Psoas muscle (tissue), 8 donors: ENCODE data around the gene NOL3. TPM values are rescaled to one million over a fixed set of nuclear protein-coding genes. Genes with fewer than 3 reads are reported as not detected.

Experiments used
- ATAC-seq, 4 donors: fragments of 200-7000 bp; cut with Tn5 transposase; one replicate each; pipeline ENCODE4 v1.9.1; 2020; ENCODE audit warnings: moderate library complexity in 3 of 4, mild to moderate bottlenecking in 2 of 4
- DNase-seq, 2 donors: peaks; one replicate each; pipeline ENCODE4 v3.0.0-alpha.2; 2020
- H3K27ac ChIP-seq: fragments of 200-600 bp; one replicate; pipeline ENCODE4 v1.8.0; 2022
- H3K27me3 ChIP-seq, 3 donors: fragments of 200-600 bp in 1 of 3; one replicate each; pipeline versions ENCODE4 v1.6.1 to v1.8.0; 2013 to 2022; ENCODE audit warnings: low read length in 2 of 3, mild to moderate bottlenecking in 2 of 3, moderate library complexity in 1 of 3; ENCODE audit not compliant: insufficient read depth in 3 of 3
- H3K36me3 ChIP-seq, 2 donors: fragments of 200-600 bp in 1 of 2; one replicate each; pipeline versions ENCODE4 v1.6.1 to v1.8.0; 2013 to 2022; ENCODE audit warnings: low read depth in 1 of 2, mild to moderate bottlenecking in 1 of 2, moderate library complexity in 1 of 2; ENCODE audit not compliant: insufficient read depth in 1 of 2
- H3K4me1 ChIP-seq: fragments of 200-600 bp; one replicate; pipeline ENCODE4 v1.8.0; 2022
- H3K4me3 ChIP-seq: fragments of 200-600 bp; one replicate; pipeline ENCODE4 v1.8.0; 2022; ENCODE audit warnings: mild to moderate bottlenecking
- H3K9me3 ChIP-seq: fragments of 200-600 bp; one replicate; pipeline ENCODE4 v1.8.0; 2022
- WGBS, 3 donors: extraction: QIAGEN DNeasy Blood & Tissue Kit; methylation state at CpG; one replicate each; pipeline versions ENCODE4 v1.1.6 to v1.1.7; 2013; 5-methylcytosine and 5-hydroxymethylcytosine counted together
- intact Hi-C, 2 donors: fragments of 100-400 bp; cut with DNase I; formaldehyde crosslinking; loops; one replicate each; pipeline versions ENCODE4 v1.11.0 to v1.14.2; 2022
- polyA plus RNA-seq, 3 donors: library from polyadenylated mRNA; stranded (reverse); fragments of 200-250 nt; gene quantifications; one replicate each; pipeline ENCODE4 v1.2.3, GENCODE V29; 2013
- total RNA-seq, 4 donors: library from RNA; stranded (reverse); fragmentation: NEBNext Ultra II Directional in 2 of 4; extraction: Animal tissue kit (Norgen Biotek cat#: 25700) in 2 of 4; gene quantifications; one replicate each; pipeline versions ENCODE4 v1.2.1 to v1.2.4, GENCODE V29; 2021 to 2023
- TF ChIP-seq, protein P1 (sequence below): fragments of 200-600 bp; IDR thresholded peaks from one replicate; pipeline ENCODE4 v1.8.0; 2022; ENCODE audit warnings: antibody characterized with exemption
- donor health status: healthy with polysubstance abuse.
- donor health status: DM: no; HTN: no; CAD: no; lungs with moderate emphysema.
- donor health status: Bipolar disorder and iron deficiency.
- donor health status: healthy.
- donor health status: DM: yes; HTN: yes; CAD: no.
- donor health status: DM: no; HTN: no; CAD: no.
- donor health status: DM: no; HTN: no; CAD: no.
- donor health status: DM: yes; HTN: yes; CAD: no.

Gene NOL3
- total and polyA plus RNA-seq, 7 donors: 53.6 to 133 (median 93.9) TPM

DNA sequence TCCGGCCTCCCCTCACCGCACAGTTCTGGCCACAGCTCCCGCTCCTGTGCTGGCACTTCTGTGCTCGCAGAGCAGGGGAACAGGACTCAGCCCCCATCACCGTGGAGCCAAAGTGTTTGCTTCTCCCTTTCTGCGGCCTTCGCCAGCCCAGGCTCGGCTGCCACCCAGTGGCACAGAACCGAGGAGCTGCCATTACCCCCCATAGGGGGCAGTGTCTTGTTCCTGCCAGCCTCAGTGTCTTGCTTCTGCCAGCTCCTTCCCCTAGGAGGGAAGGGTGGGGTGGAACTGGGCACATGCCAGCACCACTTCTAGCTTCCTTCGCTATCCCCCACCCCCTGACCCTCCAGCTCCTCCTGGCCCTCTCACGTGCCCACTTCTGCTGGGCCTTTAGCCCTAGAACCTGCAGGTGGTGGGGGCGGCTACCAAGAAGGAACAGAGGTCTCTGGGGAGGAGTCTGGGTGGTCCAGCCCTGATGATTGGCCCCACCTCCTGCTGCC, 27.9 kb downstream of the NOL3 start:
- DNase-seq (peak in 1 of 2 donors; percentile 74), ATAC-seq (peak; percentile 50 to 68 (median 67))

GRCh38 chr16:67199011-67199807, 28.9 kb downstream of the NOL3 start, which contains the start of gene ELMO3:
Gene ELMO3 (plus strand): TSS chr16:67199131. CDS start chr16:67199327, 196 bp downstream.
- ATAC-seq (peak; percentile 48 to 72 (median 54)), DNase-seq (no peak)
- no peaks in the 10 kb centered on the region for H3K9me3 ChIP-seq
- H3K36me3 ChIP-seq: peaks cover 21 to 67% of the 10 kb centered on the region in 2 donors
- 40 to 49% (median 43%) methylated on average over 54 to 61 of the region's 61 CpGs for WGBS, 3 donors
- intact Hi-C loops: no loop called here
- no peak within 1 kb of the TSS for H3K4me3 ChIP-seq
- H3K27me3 ChIP-seq: no peaks in the 10 kb centered on the region
- TF ChIP-seq, protein P1, sequence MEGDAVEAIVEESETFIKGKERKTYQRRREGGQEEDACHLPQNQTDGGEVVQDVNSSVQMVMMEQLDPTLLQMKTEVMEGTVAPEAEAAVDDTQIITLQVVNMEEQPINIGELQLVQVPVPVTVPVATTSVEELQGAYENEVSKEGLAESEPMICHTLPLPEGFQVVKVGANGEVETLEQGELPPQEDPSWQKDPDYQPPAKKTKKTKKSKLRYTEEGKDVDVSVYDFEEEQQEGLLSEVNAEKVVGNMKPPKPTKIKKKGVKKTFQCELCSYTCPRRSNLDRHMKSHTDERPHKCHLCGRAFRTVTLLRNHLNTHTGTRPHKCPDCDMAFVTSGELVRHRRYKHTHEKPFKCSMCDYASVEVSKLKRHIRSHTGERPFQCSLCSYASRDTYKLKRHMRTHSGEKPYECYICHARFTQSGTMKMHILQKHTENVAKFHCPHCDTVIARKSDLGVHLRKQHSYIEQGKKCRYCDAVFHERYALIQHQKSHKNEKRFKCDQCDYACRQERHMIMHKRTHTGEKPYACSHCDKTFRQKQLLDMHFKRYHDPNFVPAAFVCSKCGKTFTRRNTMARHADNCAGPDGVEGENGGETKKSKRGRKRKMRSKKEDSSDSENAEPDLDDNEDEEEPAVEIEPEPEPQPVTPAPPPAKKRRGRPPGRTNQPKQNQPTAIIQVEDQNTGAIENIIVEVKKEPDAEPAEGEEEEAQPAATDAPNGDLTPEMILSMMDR: peak; percentile 29
- H3K4me1 ChIP-seq: peaks cover 4% of the 10 kb centered on the region
- no peak within 1 kb of the TSS for H3K27ac ChIP-seq

More for the DNA sequence above, 27.9 kb downstream of the NOL3 start:
- TF ChIP-seq, protein P1: peak; percentile 56
- peaks cover 14% of the 10 kb centered on the region for H3K4me1 ChIP-seq
- 37 to 61% (median 51%) methylated on average over 10 to 12 of the region's 12 CpGs for whole genome bisulfite sequencing, 3 donors
- H3K27me3 ChIP-seq: no peaks in the 10 kb centered on the region
- H3K4me3 ChIP-seq: no peak overlapping the region
- H3K27ac ChIP-seq: no peak overlapping the region
- intact Hi-C loops: no loop called here
- H3K36me3 ChIP-seq: peaks cover 21 to 66% of the 10 kb centered on the region in 2 donors
- no peaks in the 10 kb centered on the region for H3K9me3 ChIP-seq

DNA sequence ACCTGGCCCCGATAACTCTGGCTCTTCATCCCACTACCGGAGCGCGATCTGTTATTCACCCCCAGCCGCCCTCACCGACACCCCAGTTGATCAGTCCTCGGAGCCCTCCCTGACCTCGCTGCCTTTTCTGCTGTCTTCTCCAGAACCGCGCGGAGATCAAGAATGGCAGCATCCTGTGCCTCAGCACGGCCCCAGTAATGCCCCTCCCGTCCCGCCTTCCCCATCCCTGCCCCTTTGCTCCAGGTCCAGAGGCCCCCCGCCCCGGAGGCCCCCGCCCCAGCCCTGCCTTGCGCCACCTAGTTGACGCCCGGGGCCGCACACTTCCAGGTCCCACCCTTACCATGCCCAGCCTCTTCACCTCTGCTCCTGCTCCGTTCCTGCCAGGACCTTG, 29.5 kb downstream of the NOL3 start:
- DNase-seq (no peak), ATAC-seq (peak in 3 of 4 donors; percentile 2 to 32 (median 10))
- WGBS, 3 donors: 49 to 54% (median 52%) methylated on average over 16 to 22 of the region's 22 CpGs

GRCh38 chr16:67200491-67200890, 30.2 kb downstream of the NOL3 start:
- DNase-seq (no peak), ATAC-seq (no peak)
- TF ChIP-seq, protein P1: no peak
- intact Hi-C loops: no loop called here
- H3K27me3 ChIP-seq: no peaks in the 10 kb centered on the region
- no peak overlapping the region for H3K4me3 ChIP-seq
- WGBS, 3 donors: 79 to 92% (median 81%) methylated on average over 7 to 8 of the region's 8 CpGs
- H3K4me1 ChIP-seq: peaks cover 4% of the 10 kb centered on the region
- H3K9me3 ChIP-seq: no peaks in the 10 kb centered on the region
- H3K36me3 ChIP-seq: peaks cover 13 to 58% of the 10 kb centered on the region in 2 donors
- no peak overlapping the region for H3K27ac ChIP-seq

More for the DNA sequence above, 29.5 kb downstream of the NOL3 start:
- Histone ChIP-seq H3K36me3 (peaks cover 19 to 65% of the 10 kb centered on the region in 2 donors), H3K4me1 (peaks cover 4% of the 10 kb centered on the region), H3K4me3 (no peak overlapping the region), H3K9me3 (no peaks in the 10 kb centered on the region), H3K27me3 (no peaks in the 10 kb centered on the region), H3K27ac (no peak overlapping the region)
- intact Hi-C loops: no loop called here
- TF ChIP-seq, protein P1: no peak
